ENCODE measurements around the gene MAP1A. TPM values are rescaled to one million over a fixed set of nuclear protein-coding genes. Genes with fewer than 3 reads are reported as not detected.
A peak's percentile ranks its signal among the peaks of the same experiment; 100 is the strongest.

MAP1A gene
- total RNA-seq, 1 experiment from 2014 or later: 2.5 TPM

- Histone ChIP-seq H4K20me1 (ENCODE audit: control insufficient read depth, insufficient read depth, insufficient read length) (no peaks in the 10 kb centered on the region), H3K27me3 (ENCODE audit: insufficient read depth, low read length) (peaks cover 11% of the 10 kb centered on the region; the same call in 1 of the 2 replicates), H2BK12ac (ENCODE audit: insufficient read length, low read depth, low read length) (no peak overlapping the region), H4K91ac (ENCODE audit: insufficient read length, low read depth, low read length) (no peak overlapping the region), H3K79me2 (ENCODE audit: insufficient read depth, low read length) (no peaks in the 10 kb centered on the region), H2BK5ac (ENCODE audit: insufficient read length, low read length) (no peak overlapping the region), H3K14ac (ENCODE audit: insufficient read depth, low read length) (no peak overlapping the region), H2BK120ac (ENCODE audit: low read depth, low read length, poor library complexity, severe bottlenecking) (no peak overlapping the region), H2AK5ac (ENCODE audit: insufficient read length, low read length) (no peak overlapping the region), H4K5ac (ENCODE audit: insufficient read length, low read depth, low read length) (no peak overlapping the region), H4K8ac (replicated peaks; ENCODE audit: insufficient read length, low read depth, low read length) (no peak overlapping the region), H3K56ac (ENCODE audit: insufficient read length, low read depth, low read length) (no peak overlapping the region), H3K9me3 (ENCODE audit: control insufficient read depth, low read depth, low read length) (no peaks in the 10 kb centered on the region), H3K4me1 (ENCODE audit: insufficient read depth, low read length) (peaks cover 3% of the 10 kb centered on the region; the same call in 1 of the 2 replicates), H3K23me2 (ENCODE audit: insufficient read length, low read depth, low read length, poor library complexity, severe bottlenecking) (peaks cover 17% of the 10 kb centered on the region), H3K4me2 (ENCODE audit: insufficient read depth, insufficient read length, low read length) (peak overlapping the region; percentile 74), H3K27ac (ENCODE audit: insufficient read length, low read depth, low read length) (no peak overlapping the region), H3K9ac (ENCODE audit: extremely low read depth, insufficient read length, low read length) (no peak overlapping the region), H3K79me1 (ENCODE audit: insufficient read depth, low read depth, low read length, poor library complexity, severe bottlenecking) (no peaks in the 10 kb centered on the region), H3K23ac (ENCODE audit: insufficient read length, low read depth, low read length) (no peak overlapping the region), H3K4ac (ENCODE audit: low read depth, low read length) (no peak overlapping the region), H2BK15ac (ENCODE audit: low read depth, low read length) (no peak overlapping the region), H2AFZ (ENCODE audit: low read length) (no peak overlapping the region), H3T11ph (ENCODE audit: low read length) (no peak overlapping the region), H3K18ac (ENCODE audit: insufficient read length, low read depth, low read length) (no peak overlapping the region), H2BK20ac (ENCODE audit: low read depth, low read length, poor library complexity, severe bottlenecking) (no peak overlapping the region)
- Mint-ChIP-seq H3K9me3 (no peaks in the 10 kb centered on the region; a peak in 1 of 5 replicates), H3K36me3 (ENCODE audit: insufficient read depth in 1 of 3, low read depth in 3 of 3) (peaks cover 0 to 4% (median 2%) of the 10 kb centered on the region in 3 experiments; a peak in 3 of 7 replicates), H3K27ac (0 out of 7 replicates have a peak overlapping the region, but pooled peaks of 1 of the 3 experiments have one; percentile 6), H3K4me1 (peaks cover 37 to 50% of the 10 kb centered on the region in 2 experiments), H3K4me3 (peak overlapping the region; percentile 78 to 91), H3K27me3 (ENCODE audit: low read depth) (peaks cover 90% of the 10 kb centered on the region)
- DNase-seq: no peak
- no peak for TF ChIP-seq CTCF (conservative IDR thresholded peaks at IDR 0.05)
- no CpG with 5 or more reads among the region's 2 CpGs for WGBS (ENCODE audit: extremely low coverage, insufficient read length, low lambda C conversion rate)
These were observed 1.8 kb downstream of the MAP1A start for GRCh38 chr15:43519196-43519595.
